Stomach smooth muscle (tissue), 2 donors: ENCODE results near the gene LY9.

Source experiments
- H3K27ac ChIP-seq: one replicate; pipeline ENCODE4 v1.7.0; 2013; ENCODE audit warnings: mild to moderate bottlenecking, low read length, inconsistent platforms
- H3K27me3 ChIP-seq, 2 donors: one replicate each; pipeline ENCODE4 v1.7.0; 2013; ENCODE audit warnings: low read length in 2 of 2; ENCODE audit not compliant: insufficient read depth in 2 of 2, control insufficient read depth in 1 of 2
- H3K36me3 ChIP-seq, 2 donors: one replicate each; pipeline ENCODE4 v1.7.0; 2013; ENCODE audit warnings: low read length in 2 of 2; ENCODE audit not compliant: control insufficient read depth in 2 of 2, insufficient read depth in 2 of 2
- H3K4me1 ChIP-seq: one replicate; pipeline ENCODE4 v1.7.0; 2013; ENCODE audit warnings: low read length; ENCODE audit not compliant: control insufficient read depth, insufficient read depth
- H3K4me3 ChIP-seq, 2 donors: one replicate each; pipeline ENCODE4 v1.7.0; 2013; ENCODE audit warnings: low read length in 2 of 2
- H3K9ac ChIP-seq, 2 donors: one replicate each; pipeline ENCODE4 v1.7.0; 2013; ENCODE audit warnings: low read length in 2 of 2, mild to moderate bottlenecking in 1 of 2
- H3K9me3 ChIP-seq, 2 donors: one replicate each; pipeline ENCODE4 v1.7.0; 2013; ENCODE audit warnings: low read length in 2 of 2; ENCODE audit not compliant: control insufficient read depth in 2 of 2
- donor health status: healthy.
- donor health status: Pancreatic carcinoma.

The LY9 gene

GRCh38 chr1:160855181-160855981, 59.4 kb downstream of the LY9 start:
- Histone ChIP-seq H3K4me1 (no peaks in the 10 kb centered on the region), H3K9me3 (no peaks in the 10 kb centered on the region), H3K9ac (no peak overlapping the region), H3K4me3 (no peak overlapping the region), H3K36me3 (no peaks in the 10 kb centered on the region), H3K27me3 (no peaks in the 10 kb centered on the region), H3K27ac (no peak overlapping the region)

- Histone ChIP-seq H3K4me3 (no peak overlapping the region), H3K4me1 (no peaks in the 10 kb centered on the region), H3K36me3 (no peaks in the 10 kb centered on the region), H3K9me3 (no peaks in the 10 kb centered on the region), H3K9ac (no peak overlapping the region), H3K27ac (no peak overlapping the region), H3K27me3 (peaks cover 0 to 5% of the 10 kb centered on the region in 2 donors)
Observed at GRCh38 chr1:160858097-160858496, 62.1 kb downstream of the LY9 start.

GRCh38 chr1:160858507-160858906, 62.5 kb downstream of the LY9 start:
- peaks cover 0 to 5% of the 10 kb centered on the region in 2 donors for H3K27me3 ChIP-seq
- no peak overlapping the region for H3K9ac ChIP-seq
- no peaks in the 10 kb centered on the region for H3K36me3 ChIP-seq
- no peak overlapping the region for H3K4me3 ChIP-seq
- no peaks in the 10 kb centered on the region for H3K4me1 ChIP-seq
- H3K27ac ChIP-seq, result no peak overlapping the region
- H3K9me3 ChIP-seq, result no peaks in the 10 kb centered on the region

- H3K4me1 ChIP-seq, result no peaks in the 10 kb centered on the region
- no peak overlapping the region for H3K9ac ChIP-seq
- peaks cover 0 to 5% of the 10 kb centered on the region in 2 donors for H3K27me3 ChIP-seq
- H3K9me3 ChIP-seq, result no peaks in the 10 kb centered on the region
- no peak overlapping the region for H3K4me3 ChIP-seq
- H3K36me3 ChIP-seq, result no peaks in the 10 kb centered on the region
- H3K27ac ChIP-seq, result no peak overlapping the region
Observed at GRCh38 chr1:160859166-160859565, 63.2 kb downstream of the LY9 start.

- peaks cover 0 to 5% of the 10 kb centered on the region in 2 donors for H3K27me3 ChIP-seq
- H3K27ac ChIP-seq, result no peak overlapping the region
- no peak overlapping the region for H3K4me3 ChIP-seq
- no peak overlapping the region for H3K9ac ChIP-seq
- H3K36me3 ChIP-seq, result no peaks in the 10 kb centered on the region
- no peaks in the 10 kb centered on the region for H3K4me1 ChIP-seq
- no peaks in the 10 kb centered on the region for H3K9me3 ChIP-seq
Observed at GRCh38 chr1:160860840-160861505, 65.0 kb downstream of the LY9 start.

GRCh38 chr1:160862203-160863060, 66.5 kb downstream of the LY9 start, which contains the start of gene CD244:
Gene CD244 (minus strand): TSS chr1:160862887. CDS start chr1:160862677, 210 bp downstream.
- H3K9me3 ChIP-seq, result no peaks in the 10 kb centered on the region
- H3K27ac ChIP-seq, result no peak within 1 kb of the TSS
- no peaks in the 10 kb centered on the region for H3K36me3 ChIP-seq
- H3K27me3 ChIP-seq, result peaks cover 0 to 5% of the 10 kb centered on the region in 2 donors
- no peak within 1 kb of the TSS for H3K9ac ChIP-seq
- no peak within 1 kb of the TSS for H3K4me3 ChIP-seq
- H3K4me1 ChIP-seq, result no peaks in the 10 kb centered on the region

- Histone ChIP-seq H3K27me3 (peaks cover 0 to 5% of the 10 kb centered on the region in 2 donors), H3K27ac (no peak overlapping the region), H3K4me1 (no peaks in the 10 kb centered on the region), H3K36me3 (no peaks in the 10 kb centered on the region), H3K9me3 (no peaks in the 10 kb centered on the region), H3K9ac (no peak overlapping the region), H3K4me3 (no peak overlapping the region)
Observed at GRCh38 chr1:160863061-160863773, 67.2 kb downstream of the LY9 start.

- Histone ChIP-seq H3K27me3 (peaks cover 0 to 5% of the 10 kb centered on the region in 2 donors), H3K9ac (no peak overlapping the region), H3K36me3 (no peaks in the 10 kb centered on the region), H3K27ac (no peak overlapping the region), H3K4me1 (no peaks in the 10 kb centered on the region), H3K4me3 (no peak overlapping the region), H3K9me3 (no peaks in the 10 kb centered on the region)
Observed at GRCh38 chr1:160863774-160864131, 67.8 kb downstream of the LY9 start.

GRCh38 chr1:160864173-160864572, 68.2 kb downstream of the LY9 start:
- Histone ChIP-seq H3K36me3 (no peaks in the 10 kb centered on the region), H3K9ac (no peak overlapping the region), H3K9me3 (no peaks in the 10 kb centered on the region), H3K27me3 (peaks cover 0 to 5% of the 10 kb centered on the region in 2 donors), H3K4me3 (no peak overlapping the region), H3K27ac (no peak overlapping the region), H3K4me1 (no peaks in the 10 kb centered on the region)

- Histone ChIP-seq H3K36me3 (no peaks in the 10 kb centered on the region), H3K9ac (no peak overlapping the region), H3K27ac (no peak overlapping the region), H3K9me3 (no peaks in the 10 kb centered on the region), H3K4me1 (no peaks in the 10 kb centered on the region), H3K4me3 (no peak overlapping the region), H3K27me3 (peaks cover 0 to 5% of the 10 kb centered on the region in 2 donors)
Observed at GRCh38 chr1:160865337-160865736, 69.4 kb downstream of the LY9 start.
